CD4-positive, alpha-beta T cell treated with Interleukin-6 at 100 ng/mL for 8 hours (primary cell): ENCODE results near the gene ANO3.
"Not testable (repeated sequence)": the region's sequence is repeated elsewhere in the genome, so short reads cannot be mapped to it uniquely, and the experiment has no call there.

Experiments used
- DNase-seq: peaks from one replicate; pipeline ENCODE4 v3.0.0-alpha.2; 2020; ENCODE audit warnings: mixed read lengths, low spot score

ANO3 gene

GRCh38 chr11:26331911-26332571 is at the start of gene ANO3:
ANO3 (plus strand) TSS chr11:26332130; CDS start chr11:26332276, 146 bp downstream.
- DNase-seq: no peak

GRCh38 chr11:26283852-26284408 is 48.0 kb upstream of the ANO3 start:
- no peak for DNase-seq

GRCh38 chr11:26285608-26286007 is 46.3 kb upstream of the ANO3 start:
- no peak for DNase-seq

- DNase-seq: no peak
Measured at GRCh38 chr11:26286472-26287066, 45.4 kb upstream of the ANO3 start.

- no peak for DNase-seq
Measured at GRCh38 chr11:26287067-26287518, 44.8 kb upstream of the ANO3 start.

- DNase-seq: peak; percentile 1
Measured at GRCh38 chr11:26297189-26297975, 34.5 kb upstream of the ANO3 start.

GRCh38 chr11:26316372-26316771 is 15.6 kb upstream of the ANO3 start:
- not testable (repeated sequence) for DNase-seq

- DNase-seq: no peak
Measured at GRCh38 chr11:26319906-26320305, 12.0 kb upstream of the ANO3 start.

GRCh38 chr11:26321516-26321915 is 10.4 kb upstream of the ANO3 start:
- no peak for DNase-seq

GRCh38 chr11:26322335-26323067 is 9.4 kb upstream of the ANO3 start:
- no peak for DNase-seq

- DNase-seq: no peak
Measured at GRCh38 chr11:26323837-26324236, 8.1 kb upstream of the ANO3 start.

- DNase-seq: no peak
Measured at GRCh38 chr11:26324270-26324669, 7.7 kb upstream of the ANO3 start.

GRCh38 chr11:26326793-26327400 is 5.0 kb upstream of the ANO3 start:
- DNase-seq: no peak

GRCh38 chr11:26329206-26329605 is 2.7 kb upstream of the ANO3 start:
- DNase-seq: no peak

GRCh38 chr11:26330262-26330661 is 1.7 kb upstream of the ANO3 start:
- DNase-seq: no peak

GRCh38 chr11:26332572-26332915 is 614 bp downstream of the ANO3 start:
- DNase-seq: no peak

- DNase-seq: no peak
Measured at GRCh38 chr11:26333906-26334305, 2.0 kb downstream of the ANO3 start.

GRCh38 chr11:26335903-26336302 is 4.0 kb downstream of the ANO3 start:
- no peak for DNase-seq

- DNase-seq: no peak
Measured at GRCh38 chr11:26344647-26345046, 12.7 kb downstream of the ANO3 start.

- DNase-seq: no peak
Measured at GRCh38 chr11:26348776-26349175, 16.8 kb downstream of the ANO3 start.

- no peak for DNase-seq
Measured at GRCh38 chr11:26350002-26350401, 18.1 kb downstream of the ANO3 start.

GRCh38 chr11:26353010-26353409 is 21.1 kb downstream of the ANO3 start:
- DNase-seq: no peak
